ENCODE measurements around the gene AKR1C2.
"Not testable (repeated sequence)": the region's sequence is repeated elsewhere in the genome, so short reads cannot be mapped to it uniquely, and the experiment has no call there.

AKR1C2 gene

DNA sequence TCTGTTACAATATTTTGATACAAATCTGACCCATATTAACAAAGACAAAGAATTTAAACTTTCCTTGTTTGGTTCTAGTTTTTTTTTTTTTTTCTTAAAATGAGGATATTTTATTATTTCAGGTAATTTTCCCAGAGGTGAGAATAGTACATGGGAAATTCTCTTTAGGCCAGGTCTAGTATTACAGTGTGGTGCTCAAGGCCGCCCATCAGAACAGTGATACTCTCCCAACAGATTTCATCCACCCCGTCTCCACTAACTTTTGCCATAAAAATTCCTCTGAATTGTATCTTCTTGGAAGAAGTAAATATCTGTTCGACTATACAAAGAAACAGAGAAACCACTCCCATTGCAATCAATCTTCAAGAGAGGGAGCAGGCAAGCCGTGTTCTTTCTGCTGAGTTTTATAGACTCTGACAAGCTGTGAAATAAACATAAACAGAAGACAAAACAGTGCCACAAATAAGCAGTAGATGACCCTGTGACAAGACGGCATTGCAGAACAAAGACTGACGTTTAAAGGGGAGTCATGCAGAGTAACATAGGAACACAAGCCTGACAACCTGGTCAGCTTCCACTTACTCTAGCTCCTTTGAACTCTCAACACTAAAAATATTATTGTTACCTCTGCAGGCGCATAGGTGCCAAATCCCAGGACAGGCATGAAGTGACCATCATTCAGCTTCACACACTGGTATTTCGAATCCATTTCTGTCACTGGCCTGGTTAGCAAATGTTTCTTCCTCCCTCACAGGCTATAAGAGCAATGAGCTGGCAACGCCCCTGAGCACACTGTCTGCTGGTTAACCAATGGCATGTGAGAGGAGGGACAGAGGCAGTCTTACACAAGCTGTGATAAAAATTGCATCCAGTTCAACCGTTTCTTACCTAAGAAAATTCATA, at the start of gene AKR1C2:
Gene AKR1C2 (minus strand): TSS at position 731 of the 903 bp plus-strand sequence. CDS start 22 bp downstream, at position 709.
- not testable (repeated sequence) for DNase-seq

DNA sequence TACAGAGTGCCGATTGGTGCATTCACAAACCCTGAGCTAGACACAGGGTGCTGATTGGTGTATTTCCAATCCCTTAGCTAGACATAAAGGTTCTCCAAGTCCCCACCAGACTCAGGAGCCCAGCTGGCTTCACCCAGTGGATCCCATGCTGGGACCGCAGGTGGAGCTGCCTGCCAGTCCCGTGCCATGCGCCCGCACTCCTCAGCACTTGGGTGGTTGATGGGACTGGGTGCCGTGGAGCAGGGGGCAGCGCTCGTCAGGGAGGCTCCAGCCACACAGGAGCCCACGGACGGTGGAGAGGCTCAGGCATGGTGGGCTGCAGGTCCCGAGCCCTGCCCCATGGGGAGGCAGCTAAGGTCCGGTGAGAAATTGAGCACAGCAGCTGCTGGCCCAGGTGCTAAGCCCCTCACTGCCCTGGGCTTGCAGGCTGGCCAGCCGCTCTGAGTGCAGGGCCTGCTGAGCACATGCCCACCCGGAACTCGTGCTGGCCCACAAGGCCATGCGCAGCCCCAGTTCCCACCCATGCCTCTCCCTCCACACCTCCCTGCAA, 49.4 kb upstream of the AKR1C2 start:
- DNase-seq, result not testable (repeated sequence)

DNA sequence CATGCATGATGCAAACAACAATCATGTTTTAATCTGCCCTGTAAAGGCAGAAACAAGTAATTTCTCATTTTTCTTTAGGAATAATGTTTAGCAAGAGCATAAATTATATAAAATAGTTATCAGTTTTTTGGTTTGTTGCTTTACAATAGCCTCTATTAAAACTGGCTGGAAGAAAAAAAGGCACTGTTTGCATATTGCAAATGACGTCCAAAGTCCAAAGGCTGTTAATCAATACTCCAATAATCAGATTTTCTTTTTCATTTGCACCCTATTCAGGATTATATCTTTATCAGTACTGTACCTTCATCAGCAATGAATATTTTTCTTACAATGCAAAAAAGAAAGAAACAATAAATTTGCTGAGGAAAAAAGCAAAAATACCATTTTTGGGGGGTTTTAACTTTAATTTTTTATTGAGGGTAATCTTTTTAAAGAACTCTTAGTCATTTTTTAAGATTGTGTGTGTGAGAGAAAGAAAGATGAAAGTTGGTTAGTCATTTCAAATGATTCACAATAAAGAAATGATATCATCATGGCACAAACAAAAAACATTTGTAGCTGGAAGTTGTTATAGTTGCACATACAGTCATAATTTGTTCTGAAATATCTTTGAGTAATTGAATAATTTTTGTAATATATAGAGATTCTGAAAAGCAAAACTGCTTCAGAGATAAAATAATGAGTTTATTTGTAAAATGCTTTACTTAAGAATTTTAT, 44.4 kb upstream of the AKR1C2 start:
- DNase-seq, result no peak

DNA sequence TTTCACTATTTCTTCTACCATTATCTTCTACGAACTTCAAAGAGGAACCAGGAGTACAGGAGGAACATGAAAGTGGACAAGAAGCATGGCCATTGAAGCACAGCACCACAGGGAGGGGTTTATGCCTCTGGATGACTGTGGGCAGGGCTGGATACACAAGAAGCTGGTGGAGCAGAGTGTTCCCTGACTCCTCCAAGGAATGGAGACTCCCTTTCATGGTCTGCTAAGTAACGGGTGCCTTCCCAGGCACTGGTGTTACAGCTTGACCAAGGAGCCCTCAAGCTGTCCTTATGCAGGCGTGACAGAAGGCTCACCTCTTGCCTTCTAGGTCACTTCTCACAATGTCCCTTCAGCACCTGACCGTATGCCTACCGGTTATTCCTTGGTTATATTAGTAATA, 43.4 kb upstream of the AKR1C2 start:
- DNase-seq, result not testable (repeated sequence)

DNA sequence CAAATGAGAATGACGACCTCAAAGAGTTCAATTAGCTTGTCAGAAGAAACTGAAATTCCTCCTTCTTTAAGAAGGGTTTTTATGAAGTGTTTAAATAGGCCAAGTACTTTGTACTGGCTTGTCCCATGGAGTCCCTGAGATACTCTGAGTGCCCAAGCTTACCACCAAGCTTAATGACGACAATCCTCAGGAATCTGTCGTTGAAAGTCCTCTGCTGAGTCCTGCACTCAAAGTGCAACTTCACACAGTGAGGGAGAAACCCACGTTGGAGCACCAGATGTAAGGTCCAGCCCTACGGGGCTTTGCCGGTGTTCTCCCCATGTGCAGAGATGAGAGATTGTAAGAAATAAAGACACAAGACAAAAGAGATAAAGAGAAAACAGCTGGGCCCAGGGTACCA, 42.8 kb upstream of the AKR1C2 start:
- no peak for DNase-seq

DNA sequence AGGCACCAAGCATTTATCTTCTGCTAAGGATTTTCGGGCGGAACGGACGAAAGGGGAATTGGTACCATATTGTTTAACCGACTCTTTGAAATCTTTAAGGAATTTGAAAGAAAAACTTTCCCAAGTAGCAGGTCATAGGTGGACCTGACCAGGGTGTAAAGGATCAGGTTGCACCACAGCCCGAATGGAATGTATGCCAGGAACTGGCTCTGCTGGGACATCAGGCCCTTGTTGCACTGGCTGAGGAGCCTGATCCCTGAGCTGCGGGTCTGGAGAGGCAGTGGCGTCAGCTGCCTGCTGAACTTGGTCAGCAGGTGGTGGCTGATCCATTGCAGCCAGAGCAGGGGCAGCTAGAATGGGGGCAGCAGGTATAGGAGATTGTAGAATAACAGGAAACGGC, 41.4 kb upstream of the AKR1C2 start:
- DNase-seq, result no peak

DNA sequence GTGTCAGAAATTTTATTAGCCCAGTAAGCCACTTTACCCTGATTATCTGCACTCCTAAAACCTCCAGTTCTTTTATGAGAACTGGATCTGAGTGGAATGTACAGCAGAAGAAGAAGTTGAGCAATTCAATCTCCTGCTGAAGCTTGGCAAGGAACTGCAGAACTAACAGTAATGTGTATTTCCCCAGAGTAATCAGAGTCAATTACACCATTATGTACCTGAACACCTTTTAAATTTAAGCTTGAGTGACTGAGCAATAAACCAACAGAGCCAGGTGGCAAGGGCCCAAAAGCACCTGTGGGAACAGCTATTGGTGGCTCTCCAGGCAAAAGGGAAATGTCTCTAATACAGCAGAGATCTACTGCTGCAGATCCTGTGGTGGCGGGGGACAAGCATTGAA, 40.1 kb upstream of the AKR1C2 start:
- no peak for DNase-seq

DNA sequence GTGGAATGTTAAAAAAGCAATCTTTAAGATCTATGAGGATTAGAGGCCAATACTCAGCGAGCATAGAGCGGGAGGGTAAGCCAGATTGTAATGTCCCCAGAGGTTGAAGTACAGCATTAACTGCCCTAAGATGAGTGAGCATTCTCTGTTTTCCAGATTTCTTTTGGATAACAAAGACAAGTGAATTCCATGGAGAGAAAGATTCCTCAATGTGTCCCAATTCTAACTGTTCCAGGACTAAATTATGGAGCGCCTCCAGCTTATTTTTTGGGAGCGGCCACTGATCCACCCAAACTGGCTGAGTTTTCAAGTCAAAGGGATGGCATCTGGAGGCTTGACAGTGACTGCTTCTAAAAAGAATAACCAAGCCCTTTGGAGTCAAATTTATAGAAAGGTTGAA, 39.3 kb upstream of the AKR1C2 start:
- DNase-seq, result no peak

DNA sequence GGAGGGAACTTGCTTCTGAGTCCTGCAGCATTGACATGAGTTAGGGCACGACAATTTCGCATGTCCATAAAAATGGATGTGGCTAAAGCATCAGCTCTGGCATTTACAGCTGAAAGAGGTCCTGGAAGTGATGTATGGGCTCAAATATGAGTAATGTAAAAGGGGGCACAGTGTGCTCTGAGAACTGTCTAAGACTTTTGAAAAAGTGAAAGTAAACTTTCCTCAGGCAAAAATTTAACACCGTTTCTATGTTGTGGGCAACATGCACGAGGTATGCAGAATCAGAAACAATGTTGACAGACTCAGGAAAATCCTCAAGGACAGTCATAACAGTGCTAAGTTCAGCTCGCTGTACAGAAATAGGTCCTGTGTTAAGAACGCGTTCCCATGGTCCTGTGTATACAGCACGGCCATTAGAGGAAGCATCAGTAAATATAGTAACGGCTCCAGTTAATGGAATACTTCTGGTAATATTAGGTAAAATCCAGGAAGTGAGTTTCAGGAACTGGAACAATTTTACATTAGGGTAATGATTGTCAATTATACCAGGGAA, 37.9 kb upstream of the AKR1C2 start:
- DNase-seq, result no peak

DNA sequence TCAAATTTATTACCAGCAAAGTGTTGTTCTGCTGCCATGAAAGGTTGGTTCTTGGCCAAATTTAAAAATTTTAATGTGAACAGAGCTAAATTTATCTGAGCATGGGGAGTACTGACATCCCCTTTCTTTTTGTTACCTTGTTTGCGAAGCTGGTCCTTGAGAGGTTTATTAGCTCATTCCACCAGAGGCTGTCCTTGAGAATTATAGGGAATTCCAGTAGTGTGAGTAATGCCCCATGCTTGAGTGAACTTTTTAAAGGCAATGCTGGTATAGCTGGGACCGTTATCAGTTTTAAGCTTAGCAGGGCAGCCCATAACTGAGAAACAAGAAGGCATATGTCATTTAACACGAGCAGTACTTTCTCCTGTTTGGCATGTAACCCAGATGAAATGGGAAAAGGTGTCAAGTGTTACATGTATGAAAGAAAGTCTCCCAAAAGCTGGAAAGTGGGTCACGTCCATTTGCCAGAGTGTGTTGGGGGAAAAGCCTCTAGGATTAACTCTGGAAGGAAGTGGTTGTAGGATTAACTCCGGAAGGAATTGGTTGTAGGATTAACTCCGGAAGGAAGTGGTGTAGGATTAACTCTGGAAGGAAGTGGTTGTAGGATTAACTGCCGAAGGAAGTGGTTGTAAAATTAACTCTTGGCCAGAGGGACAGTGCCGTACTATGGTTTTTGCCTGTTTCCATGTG, 37.3 kb upstream of the AKR1C2 start:
- DNase-seq, result no peak

DNA sequence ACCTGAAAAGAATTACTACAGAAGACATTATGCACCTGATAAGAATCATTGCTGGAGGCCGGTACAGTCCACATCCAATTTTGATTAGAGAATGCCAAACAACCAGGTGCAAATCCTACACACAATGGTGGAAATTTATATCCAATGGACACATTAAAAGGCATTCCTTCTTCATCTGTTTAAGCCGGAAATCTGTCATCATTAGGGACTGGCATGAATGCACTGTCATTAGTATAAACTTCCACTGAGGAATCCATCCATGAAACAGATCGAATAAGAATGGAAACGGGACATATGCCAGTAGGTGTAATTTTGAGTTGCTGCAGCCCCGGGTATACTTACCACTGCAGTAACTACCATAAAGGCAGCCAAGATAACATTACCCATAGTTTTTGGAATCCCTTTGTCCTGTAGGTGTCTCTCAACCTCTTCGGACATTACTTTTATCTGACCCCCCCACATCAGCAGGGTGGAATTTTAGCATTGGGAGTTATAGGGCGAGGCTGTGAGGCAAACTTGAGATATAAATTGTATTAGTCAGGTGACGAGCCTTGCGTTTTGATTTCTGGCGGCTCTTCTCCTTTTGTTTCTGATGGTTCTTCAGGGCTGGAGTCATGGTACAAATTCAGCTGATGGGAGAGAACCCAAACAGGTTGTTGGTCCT, 36.5 kb upstream of the AKR1C2 start:
- DNase-seq, result no peak

DNA sequence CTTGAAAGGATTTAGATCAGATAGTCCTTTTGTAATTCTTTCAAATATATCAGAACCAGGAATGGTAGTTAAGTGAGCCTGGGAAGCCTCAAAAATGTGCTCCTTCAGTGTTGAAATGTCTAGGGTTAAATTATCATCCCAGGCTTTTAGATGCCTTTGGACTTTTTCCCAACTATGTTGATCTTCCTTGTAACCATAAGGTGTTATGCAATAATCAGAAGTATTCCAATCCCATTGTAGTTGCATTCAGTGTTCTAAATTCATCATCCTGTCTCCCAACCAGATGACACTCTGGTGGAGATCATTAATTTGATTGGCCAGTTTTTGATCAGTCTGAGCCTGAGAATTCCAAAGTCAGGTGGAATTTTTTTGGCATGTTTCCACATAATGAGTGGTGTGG, 35.1 kb upstream of the AKR1C2 start:
- no peak for DNase-seq

DNA sequence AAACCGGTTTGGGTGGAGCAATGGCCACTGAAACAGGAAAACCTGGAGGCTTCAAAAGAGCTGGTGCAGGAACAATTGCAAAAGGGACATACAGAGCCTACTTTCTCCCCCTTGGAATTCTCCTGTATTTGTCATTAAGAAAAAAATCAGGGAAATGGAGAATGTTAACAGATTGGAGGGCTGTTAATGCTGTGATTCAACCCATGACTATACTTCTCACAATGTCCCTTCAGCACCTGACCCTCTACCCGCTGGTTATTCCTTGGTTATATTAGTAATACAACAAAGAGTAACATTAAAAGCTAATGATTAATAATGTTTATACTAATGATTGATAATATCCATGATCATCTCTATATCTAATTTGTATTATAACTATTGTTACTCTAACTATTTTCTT, 34.4 kb upstream of the AKR1C2 start:
- DNase-seq, result no peak

DNA sequence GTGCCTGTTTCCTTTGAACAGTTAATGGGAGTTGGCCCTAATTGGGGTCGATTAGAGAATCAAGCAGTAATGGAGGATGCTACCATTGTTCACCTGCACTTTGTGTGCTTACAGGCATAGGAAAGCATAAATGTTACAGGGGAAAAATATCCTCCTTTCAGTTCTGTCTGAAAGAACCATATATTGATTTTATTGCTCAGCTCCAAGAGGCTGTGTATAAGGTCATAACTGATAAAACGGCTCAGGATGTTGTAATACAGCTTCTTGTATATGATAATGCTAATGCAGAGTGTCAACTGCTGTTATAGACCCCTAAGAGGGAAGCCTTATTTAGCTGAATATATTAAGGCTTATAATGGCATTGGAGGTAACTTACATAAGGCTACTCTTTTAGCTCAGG, 32.9 kb upstream of the AKR1C2 start:
- no peak for DNase-seq

DNA sequence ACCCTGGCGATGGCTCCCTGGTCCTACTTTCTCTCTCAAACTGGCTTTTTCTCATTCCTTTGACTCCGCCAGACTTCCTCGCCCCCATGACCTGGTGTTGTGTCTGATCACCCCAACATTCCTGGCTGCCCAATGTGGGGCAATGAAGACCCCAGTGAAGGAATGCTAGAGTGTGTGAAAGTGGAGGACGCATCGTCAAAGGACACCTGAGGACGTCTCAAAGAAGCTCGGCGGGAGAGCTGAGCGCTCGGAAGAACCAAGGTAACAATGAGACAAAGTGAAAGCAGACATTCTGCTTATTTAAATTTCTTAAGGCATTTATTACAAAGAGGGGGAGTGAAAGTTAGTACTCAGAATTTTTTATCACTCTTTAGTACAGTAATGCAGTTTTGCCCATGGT, 31.7 kb upstream of the AKR1C2 start:
- DNase-seq, result no peak

DNA sequence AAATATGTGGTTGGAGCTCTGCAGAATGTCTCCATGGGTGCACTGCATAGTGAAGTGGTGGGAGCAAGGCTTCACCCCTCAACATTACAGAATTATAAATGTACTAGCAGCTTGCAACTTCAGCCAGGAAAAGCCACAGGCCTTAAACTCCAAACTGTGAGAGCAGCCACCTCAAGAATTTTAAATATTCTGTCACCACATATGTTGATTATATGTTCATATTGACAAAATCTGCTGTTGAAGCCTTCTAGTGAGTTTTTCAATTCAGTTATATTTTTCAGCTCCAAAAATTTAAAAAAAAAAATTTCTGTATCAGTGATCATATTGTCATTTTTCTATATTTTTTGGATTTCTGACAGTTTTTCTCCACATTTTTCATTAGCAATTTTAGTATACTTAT, 30.9 kb upstream of the AKR1C2 start:
- DNase-seq, result no peak

DNA sequence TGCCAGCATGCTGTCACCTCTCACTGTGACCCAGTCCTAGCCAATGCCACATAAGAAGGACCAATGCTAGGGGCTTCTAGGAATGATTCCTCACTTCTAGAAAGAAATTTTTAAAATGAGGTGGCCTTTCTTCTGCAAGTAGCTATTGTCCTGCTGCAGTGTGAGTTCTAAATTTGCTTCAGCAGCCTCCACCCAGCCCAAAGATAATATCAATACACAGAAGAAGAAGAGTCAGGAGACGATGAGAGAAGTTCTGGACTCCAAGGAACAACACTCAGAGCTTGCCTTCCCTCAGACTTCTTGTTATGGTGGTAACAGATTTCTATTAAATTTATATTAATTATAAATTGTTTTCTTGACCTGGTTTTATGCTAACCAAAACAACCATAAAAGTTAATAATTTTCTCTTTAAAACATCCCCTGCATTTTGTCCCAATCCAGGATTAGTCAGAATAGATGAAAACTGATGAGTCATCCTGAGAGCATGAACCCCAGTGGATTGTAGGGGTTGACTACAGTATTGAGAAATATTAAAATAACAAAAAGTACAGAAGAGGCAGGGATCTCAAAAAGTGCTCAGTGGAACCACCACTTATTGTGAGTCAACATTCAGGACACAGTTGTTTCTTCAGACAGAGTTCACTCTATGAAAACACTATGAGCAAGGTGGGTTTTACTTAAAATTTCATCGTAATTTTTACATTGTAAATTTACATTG, 29.6 kb upstream of the AKR1C2 start:
- DNase-seq, result no peak

DNA sequence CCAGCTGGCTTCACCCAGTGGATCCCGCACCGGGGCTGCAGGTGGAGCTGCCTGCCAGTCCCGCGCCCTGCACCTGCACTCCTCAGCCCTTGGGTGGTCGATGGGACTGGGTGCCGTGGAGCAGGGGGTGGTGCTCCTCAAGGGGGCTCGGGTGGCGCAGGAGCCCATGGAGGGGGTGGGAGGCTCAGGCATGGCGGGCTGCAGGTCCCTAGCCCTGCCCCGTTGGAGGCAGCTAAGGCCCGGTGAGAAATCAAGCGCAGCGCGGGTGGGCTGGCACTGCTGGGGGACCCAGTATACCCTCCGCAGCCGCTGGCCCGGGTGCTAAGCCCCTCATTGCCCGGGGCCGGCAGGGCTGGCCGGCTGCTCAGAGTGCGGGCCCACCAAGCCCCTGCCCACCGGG, 28.8 kb upstream of the AKR1C2 start:
- DNase-seq, result not testable (repeated sequence)

DNA sequence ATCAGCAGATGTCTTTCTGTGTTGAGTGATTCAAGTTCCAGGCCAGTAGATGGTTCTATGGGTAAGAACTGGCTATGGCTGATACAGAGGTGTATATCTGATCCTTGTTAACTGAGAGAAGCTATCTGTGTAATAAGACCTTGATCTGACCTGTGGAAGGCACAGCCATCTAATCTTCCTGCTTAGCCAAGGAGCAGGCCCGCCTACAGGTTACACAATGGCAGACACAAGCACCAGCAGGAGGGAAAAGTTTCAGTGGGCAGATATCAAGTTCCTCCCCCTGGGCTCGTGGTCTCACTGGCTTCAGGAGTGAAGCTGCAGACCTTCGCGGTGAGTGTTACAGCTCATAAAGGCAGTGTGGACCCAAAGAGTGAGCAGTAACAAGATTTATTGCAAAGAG, 27.9 kb upstream of the AKR1C2 start:
- DNase-seq, result not testable (repeated sequence)

DNA sequence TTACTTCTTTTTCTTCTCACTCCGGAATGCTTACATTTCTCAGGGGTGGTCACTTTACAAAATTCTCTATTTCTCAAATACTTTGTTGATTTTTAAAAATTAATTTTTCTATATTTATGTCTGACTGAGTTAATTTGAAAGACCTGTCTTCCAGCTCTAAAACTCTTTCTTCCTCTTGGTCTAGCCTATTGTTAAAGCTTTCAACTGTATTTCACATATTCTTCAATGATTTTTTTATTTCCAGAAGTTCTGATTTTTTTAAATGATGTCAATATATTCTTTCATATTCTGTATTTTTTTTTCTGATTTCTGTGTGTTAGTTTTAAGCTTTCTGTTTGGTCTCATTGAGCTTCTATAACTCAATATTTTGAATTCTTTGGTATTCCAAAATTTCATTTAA, 27.3 kb upstream of the AKR1C2 start:
- DNase-seq, result no peak

DNA sequence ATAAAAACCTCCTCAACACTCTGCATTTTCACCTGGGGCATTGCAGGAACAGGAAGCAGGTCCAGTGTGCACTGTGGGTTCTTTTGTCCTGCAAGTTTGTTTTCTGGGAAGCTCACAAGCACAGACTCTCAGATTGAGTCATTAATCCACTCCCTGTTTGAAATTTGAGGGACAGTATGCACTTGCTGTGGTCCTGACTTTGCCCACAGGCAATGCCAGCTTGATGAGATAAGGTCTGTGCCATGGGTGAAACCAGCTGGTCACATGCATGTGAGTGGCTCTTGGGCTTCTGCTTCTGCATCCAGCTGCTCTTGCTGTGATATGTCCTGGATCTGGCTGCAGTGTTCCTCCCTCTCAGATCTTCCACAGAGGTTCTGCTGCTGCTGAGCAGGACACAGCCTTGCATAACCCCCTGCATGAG, 21.8 kb upstream of the AKR1C2 start:
- DNase-seq, result not testable (repeated sequence)

Measured in activated CD4-positive, alpha-beta T cell treated with anti-CD3 and anti-CD28 coated beads, Interleukin-2, amount 50 U/mL, for 48 hours (primary cell).